ENCODE data around the gene ARHGEF26.

DNA sequence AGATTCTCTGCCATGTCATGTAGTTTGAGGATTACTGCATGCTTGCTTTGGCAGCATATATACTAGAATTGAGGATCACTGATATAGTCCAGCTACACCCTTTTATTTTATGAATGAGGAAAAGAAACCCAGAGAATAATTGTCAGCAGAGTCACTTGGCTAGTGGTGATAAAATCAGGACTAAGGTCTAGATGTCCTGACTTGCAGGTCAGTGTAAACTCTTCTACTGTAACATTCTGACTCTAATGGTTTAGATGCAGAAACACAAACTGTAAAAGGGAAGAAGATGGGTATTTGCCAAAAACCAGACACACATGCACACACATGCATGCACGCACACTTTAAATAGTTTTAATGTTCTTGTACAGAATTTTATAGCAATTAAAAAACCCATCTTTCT, 97.5 kb downstream of the ARHGEF26 start:
- TF ChIP-seq POLR2A (IDR thresholded peaks at IDR 0.05): no peak
- TF ChIP-seq, protein P1, sequence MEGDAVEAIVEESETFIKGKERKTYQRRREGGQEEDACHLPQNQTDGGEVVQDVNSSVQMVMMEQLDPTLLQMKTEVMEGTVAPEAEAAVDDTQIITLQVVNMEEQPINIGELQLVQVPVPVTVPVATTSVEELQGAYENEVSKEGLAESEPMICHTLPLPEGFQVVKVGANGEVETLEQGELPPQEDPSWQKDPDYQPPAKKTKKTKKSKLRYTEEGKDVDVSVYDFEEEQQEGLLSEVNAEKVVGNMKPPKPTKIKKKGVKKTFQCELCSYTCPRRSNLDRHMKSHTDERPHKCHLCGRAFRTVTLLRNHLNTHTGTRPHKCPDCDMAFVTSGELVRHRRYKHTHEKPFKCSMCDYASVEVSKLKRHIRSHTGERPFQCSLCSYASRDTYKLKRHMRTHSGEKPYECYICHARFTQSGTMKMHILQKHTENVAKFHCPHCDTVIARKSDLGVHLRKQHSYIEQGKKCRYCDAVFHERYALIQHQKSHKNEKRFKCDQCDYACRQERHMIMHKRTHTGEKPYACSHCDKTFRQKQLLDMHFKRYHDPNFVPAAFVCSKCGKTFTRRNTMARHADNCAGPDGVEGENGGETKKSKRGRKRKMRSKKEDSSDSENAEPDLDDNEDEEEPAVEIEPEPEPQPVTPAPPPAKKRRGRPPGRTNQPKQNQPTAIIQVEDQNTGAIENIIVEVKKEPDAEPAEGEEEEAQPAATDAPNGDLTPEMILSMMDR (IDR thresholded peaks at IDR 0.05): no peak
